ENCODE results near the gene LRRIQ4. TPM values are rescaled to one million over a fixed set of nuclear protein-coding genes. Genes with fewer than 3 reads are reported as not detected.

LRRIQ4 gene
- total RNA-seq, 1 donor from 2014 or later, result not detected

DNA sequence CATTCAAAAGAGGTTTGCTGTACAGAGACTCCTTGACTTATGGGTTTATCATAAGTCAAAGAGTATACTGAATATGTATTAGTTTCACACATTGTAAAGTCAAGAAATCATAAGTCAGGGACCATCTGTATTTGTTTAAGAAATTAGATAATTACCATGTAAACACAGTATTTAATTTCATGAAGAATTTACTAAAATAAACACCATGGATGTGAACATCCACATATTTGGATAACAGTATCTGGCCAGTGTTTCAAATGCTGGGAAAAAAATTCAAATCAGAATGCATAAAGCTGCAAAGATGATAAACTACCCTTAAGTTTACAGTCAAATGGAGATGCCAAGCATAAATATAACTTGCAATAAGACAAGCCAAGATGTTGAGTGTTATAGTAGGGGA, 22.5 kb upstream of the LRRIQ4 start:
- peaks cover 15% of the 10 kb centered on the region for H3K36me3 Mint-ChIP-seq (ENCODE audit: low read depth)
- H3K27me3 Mint-ChIP-seq (ENCODE audit: low read depth), result no peaks in the 10 kb centered on the region
- H3K9me3 Mint-ChIP-seq (ENCODE audit: low read depth), result no peaks in the 10 kb centered on the region
- no peaks in the 10 kb centered on the region for H3K4me1 Mint-ChIP-seq (ENCODE audit: low read depth)
- no peak overlapping the region for H3K4me3 Mint-ChIP-seq (ENCODE audit: unreplicated experiment)
- no peak overlapping the region for H3K27ac Mint-ChIP-seq (ENCODE audit: unreplicated experiment)
- DNase-seq (ENCODE audit: low spot score), result no peak
- TF ChIP-seq, protein P1, sequence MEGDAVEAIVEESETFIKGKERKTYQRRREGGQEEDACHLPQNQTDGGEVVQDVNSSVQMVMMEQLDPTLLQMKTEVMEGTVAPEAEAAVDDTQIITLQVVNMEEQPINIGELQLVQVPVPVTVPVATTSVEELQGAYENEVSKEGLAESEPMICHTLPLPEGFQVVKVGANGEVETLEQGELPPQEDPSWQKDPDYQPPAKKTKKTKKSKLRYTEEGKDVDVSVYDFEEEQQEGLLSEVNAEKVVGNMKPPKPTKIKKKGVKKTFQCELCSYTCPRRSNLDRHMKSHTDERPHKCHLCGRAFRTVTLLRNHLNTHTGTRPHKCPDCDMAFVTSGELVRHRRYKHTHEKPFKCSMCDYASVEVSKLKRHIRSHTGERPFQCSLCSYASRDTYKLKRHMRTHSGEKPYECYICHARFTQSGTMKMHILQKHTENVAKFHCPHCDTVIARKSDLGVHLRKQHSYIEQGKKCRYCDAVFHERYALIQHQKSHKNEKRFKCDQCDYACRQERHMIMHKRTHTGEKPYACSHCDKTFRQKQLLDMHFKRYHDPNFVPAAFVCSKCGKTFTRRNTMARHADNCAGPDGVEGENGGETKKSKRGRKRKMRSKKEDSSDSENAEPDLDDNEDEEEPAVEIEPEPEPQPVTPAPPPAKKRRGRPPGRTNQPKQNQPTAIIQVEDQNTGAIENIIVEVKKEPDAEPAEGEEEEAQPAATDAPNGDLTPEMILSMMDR (IDR thresholded peaks at IDR 0.05), result no peak

DNA sequence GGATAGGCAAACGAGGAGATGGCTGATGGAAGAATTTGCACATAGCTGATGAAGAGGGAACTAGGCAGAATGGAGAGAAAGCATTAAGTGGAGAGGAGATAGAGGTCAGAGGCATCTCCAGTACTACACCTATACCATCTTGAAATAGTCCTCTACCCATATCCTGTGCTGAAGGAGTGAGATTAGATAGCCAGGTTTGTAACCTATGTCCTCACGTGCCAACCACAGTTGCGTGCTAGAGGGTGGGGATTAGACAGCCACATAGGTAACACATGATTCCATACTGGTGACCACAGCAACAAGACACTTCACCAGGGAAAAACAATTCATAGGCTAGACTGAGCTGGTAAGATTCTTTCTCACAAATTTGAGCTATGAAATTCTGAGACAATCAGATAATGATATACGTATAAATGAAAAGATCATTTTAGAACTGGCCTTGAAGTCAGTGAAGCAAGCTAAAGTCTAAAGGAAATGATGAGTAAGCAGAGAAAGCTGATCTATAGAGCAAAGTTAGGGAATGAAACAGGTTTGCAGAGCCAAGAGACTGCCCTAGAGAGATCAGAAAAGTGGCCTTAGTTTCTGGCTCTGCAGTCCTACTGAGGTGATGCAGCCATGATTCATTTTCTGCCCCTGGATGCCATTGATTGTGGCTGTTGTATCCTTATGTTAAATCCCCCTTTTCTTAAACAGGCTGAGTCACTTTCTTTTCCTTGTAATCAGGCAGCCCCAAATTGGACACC, 21.8 kb upstream of the LRRIQ4 start:
- TF ChIP-seq, protein P1 (IDR thresholded peaks at IDR 0.05), result no peak
- Mint-ChIP-seq H3K27me3 (ENCODE audit: low read depth) (no peaks in the 10 kb centered on the region), H3K4me1 (ENCODE audit: low read depth) (no peaks in the 10 kb centered on the region), H3K36me3 (ENCODE audit: low read depth) (peaks cover 11% of the 10 kb centered on the region), H3K27ac (ENCODE audit: unreplicated experiment) (no peak overlapping the region), H3K4me3 (ENCODE audit: unreplicated experiment) (no peak overlapping the region), H3K9me3 (ENCODE audit: low read depth) (no peaks in the 10 kb centered on the region)
- no peak for DNase-seq (ENCODE audit: low spot score)

GRCh38 chr3:169792359-169792758, 20.3 kb upstream of the LRRIQ4 start:
- Mint-ChIP-seq H3K36me3 (ENCODE audit: low read depth) (peaks cover 6% of the 10 kb centered on the region), H3K9me3 (ENCODE audit: low read depth) (no peaks in the 10 kb centered on the region), H3K27ac (ENCODE audit: unreplicated experiment) (no peak overlapping the region), H3K4me3 (ENCODE audit: unreplicated experiment) (no peak overlapping the region), H3K27me3 (ENCODE audit: low read depth) (no peaks in the 10 kb centered on the region), H3K4me1 (ENCODE audit: low read depth) (no peaks in the 10 kb centered on the region)
- TF ChIP-seq, protein P1 (IDR thresholded peaks at IDR 0.05), result no peak
- DNase-seq (ENCODE audit: low spot score), result no peak

- no peak for DNase-seq (ENCODE audit: low spot score)
- no peaks in the 10 kb centered on the region for H3K4me1 Mint-ChIP-seq (ENCODE audit: low read depth)
- no peaks in the 10 kb centered on the region for H3K27me3 Mint-ChIP-seq (ENCODE audit: low read depth)
- no peak overlapping the region for H3K27ac Mint-ChIP-seq (ENCODE audit: unreplicated experiment)
- peaks cover 3% of the 10 kb centered on the region for H3K36me3 Mint-ChIP-seq (ENCODE audit: low read depth)
- no peak overlapping the region for H3K4me3 Mint-ChIP-seq (ENCODE audit: unreplicated experiment)
- TF ChIP-seq, protein P1 (IDR thresholded peaks at IDR 0.05), result no peak
- H3K9me3 Mint-ChIP-seq (ENCODE audit: low read depth), result no peaks in the 10 kb centered on the region
Measured at GRCh38 chr3:169804681-169805080, 8.0 kb upstream of the LRRIQ4 start.

GRCh38 chr3:169809230-169809795, 3.4 kb upstream of the LRRIQ4 start:
- Mint-ChIP-seq H3K9me3 (ENCODE audit: low read depth) (no peaks in the 10 kb centered on the region), H3K27ac (ENCODE audit: unreplicated experiment) (no peak overlapping the region), H3K4me3 (ENCODE audit: unreplicated experiment) (no peak overlapping the region), H3K36me3 (ENCODE audit: low read depth) (peaks cover 2% of the 10 kb centered on the region), H3K27me3 (ENCODE audit: low read depth) (no peaks in the 10 kb centered on the region), H3K4me1 (ENCODE audit: low read depth) (peaks cover 22% of the 10 kb centered on the region)
- DNase-seq (ENCODE audit: low spot score), result no peak
- TF ChIP-seq, protein P1 (IDR thresholded peaks at IDR 0.05), result no peak

Data from chondrocyte (in vitro differentiated cells).